Measurements from ENCODE around the gene NEDD4L. TPM values are rescaled to one million over a fixed set of nuclear protein-coding genes. Genes with fewer than 3 reads are reported as not detected.

The NEDD4L gene
- total and polyA plus RNA-seq, 2 donors (not counting 1 experiment from before 2014, with no cell fraction given): 10.3 to 25.7 TPM

DNA sequence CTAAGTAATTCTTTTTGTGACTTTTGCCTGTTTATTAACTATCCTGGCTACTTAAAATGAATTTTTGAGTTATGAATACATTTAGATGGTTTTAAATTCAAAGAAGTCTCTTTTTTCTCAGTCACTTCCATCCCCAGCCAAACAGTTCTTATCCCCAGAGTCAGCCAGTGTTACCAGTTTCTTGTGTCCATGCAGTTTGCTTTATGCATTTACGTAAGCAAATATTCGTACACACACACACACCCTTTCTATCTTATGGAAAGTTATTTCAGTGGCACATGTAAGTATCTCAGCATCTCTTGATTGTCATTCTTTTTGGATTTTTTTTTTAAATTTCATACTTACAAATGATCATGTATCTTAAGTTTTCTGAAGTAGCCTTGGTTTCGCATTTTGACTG, 113.2 kb downstream of the NEDD4L start:
- no peak overlapping the region for H3K9ac ChIP-seq (ENCODE audit: low read length)
- no peaks in the 10 kb centered on the region for H3K79me2 ChIP-seq (ENCODE audit: control insufficient read depth, insufficient read depth, low read length)
- Mint-ChIP-seq H3K27ac (no peak overlapping the region), H3K9me3 (ENCODE audit: insufficient read depth) (no peaks in the 10 kb centered on the region), H3K4me3 (no peak overlapping the region), H3K27me3 (no peaks in the 10 kb centered on the region), H3K4me1 (no peaks in the 10 kb centered on the region)
- no peaks in the 10 kb centered on the region for H3K4me1 ChIP-seq (ENCODE audit: control insufficient read depth in 2 of 2, insufficient read depth in 2 of 2, low read length in 2 of 2)
- H2AFZ ChIP-seq (ENCODE audit: insufficient read depth, low read depth, low read length, poor library complexity, severe bottlenecking): no peak overlapping the region
- POLR2A ChIA-PET: no interaction called here
- no peak overlapping the region for H3K4me2 ChIP-seq (replicated peaks; ENCODE audit: low read depth, low read length, poor library complexity, severe bottlenecking)
- no peak overlapping the region for H3K27ac ChIP-seq (ENCODE audit: low read length in 2 of 2)
- no CpG with 5 or more reads among the region's 3 CpGs for WGBS (ENCODE audit: insufficient coverage)
- peaks cover 0 to 1% (median 0%) of the 10 kb centered on the region in 3 donors for H3K9me3 ChIP-seq (ENCODE audit: control extremely low read depth in 1 of 3, control insufficient read depth in 2 of 3, insufficient read depth in 1 of 3, low read length in 2 of 3)
- DNase-seq (no peak), ATAC-seq (ENCODE audit: low read depth) (no peak)
- TF ChIP-seq EZH2 (IDR thresholded peaks at IDR 0.05; ENCODE audit: borderline replicate concordance, insufficient read depth, low read depth, low read length, poor library complexity, severe bottlenecking): no peak
- TF ChIP-seq, protein P1, sequence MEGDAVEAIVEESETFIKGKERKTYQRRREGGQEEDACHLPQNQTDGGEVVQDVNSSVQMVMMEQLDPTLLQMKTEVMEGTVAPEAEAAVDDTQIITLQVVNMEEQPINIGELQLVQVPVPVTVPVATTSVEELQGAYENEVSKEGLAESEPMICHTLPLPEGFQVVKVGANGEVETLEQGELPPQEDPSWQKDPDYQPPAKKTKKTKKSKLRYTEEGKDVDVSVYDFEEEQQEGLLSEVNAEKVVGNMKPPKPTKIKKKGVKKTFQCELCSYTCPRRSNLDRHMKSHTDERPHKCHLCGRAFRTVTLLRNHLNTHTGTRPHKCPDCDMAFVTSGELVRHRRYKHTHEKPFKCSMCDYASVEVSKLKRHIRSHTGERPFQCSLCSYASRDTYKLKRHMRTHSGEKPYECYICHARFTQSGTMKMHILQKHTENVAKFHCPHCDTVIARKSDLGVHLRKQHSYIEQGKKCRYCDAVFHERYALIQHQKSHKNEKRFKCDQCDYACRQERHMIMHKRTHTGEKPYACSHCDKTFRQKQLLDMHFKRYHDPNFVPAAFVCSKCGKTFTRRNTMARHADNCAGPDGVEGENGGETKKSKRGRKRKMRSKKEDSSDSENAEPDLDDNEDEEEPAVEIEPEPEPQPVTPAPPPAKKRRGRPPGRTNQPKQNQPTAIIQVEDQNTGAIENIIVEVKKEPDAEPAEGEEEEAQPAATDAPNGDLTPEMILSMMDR (IDR thresholded peaks at IDR 0.05): no peak
- intact Hi-C loops (cut with micrococcal nuclease): no loop called here
- no peak overlapping the region for H3K4me3 ChIP-seq (ENCODE audit: control extremely low read depth in 1 of 5, extremely low read depth in 1 of 5, insufficient read depth in 1 of 5, low read depth in 2 of 5, low read length in 4 of 5)
- no peaks in the 10 kb centered on the region for H4K20me1 ChIP-seq (ENCODE audit: control insufficient read depth, insufficient read depth, low read length, poor library complexity, severe bottlenecking)
- CTCF ChIA-PET: interaction anchor here (0.9 kb wide), 1 partner anchor 198 kb away, joined by 4 read pairs; no protein-coding TSS in a partner anchor
- peaks cover 0 to 3% (median 0%) of the 10 kb centered on the region in 4 experiments for H3K27me3 ChIP-seq (replicated peaks in 1 of 4; ENCODE audit: control extremely low read depth in 1 of 4, control insufficient read depth in 3 of 4, insufficient read depth in 4 of 4, low read length in 3 of 4)
- H3K36me3 ChIP-seq (replicated peaks in 1 of 2; ENCODE audit: control extremely low read depth in 1 of 2, control insufficient read depth in 1 of 2, extremely low read depth in 1 of 2, insufficient read depth in 2 of 2, low read length in 1 of 2): no peaks in the 10 kb centered on the region

DNA sequence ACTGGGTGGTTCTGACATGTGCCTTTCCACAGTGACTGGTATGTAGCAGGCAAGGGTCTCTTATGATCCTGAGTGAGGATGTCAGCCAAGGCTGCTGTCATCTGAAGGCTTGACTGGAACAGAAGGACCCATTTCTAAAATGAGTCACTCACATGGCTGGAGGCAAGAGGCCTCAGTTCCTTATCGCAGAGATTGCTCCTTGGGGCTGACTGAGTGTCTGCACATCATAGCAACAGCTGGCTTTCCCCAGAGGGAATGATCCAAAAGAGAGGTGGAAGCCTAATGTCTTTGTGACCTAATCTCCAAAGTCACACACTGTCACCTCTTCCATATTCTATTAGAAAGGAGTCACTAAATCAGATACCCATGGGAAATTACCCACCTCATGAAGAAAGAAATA, 114.0 kb downstream of the NEDD4L start:
- Histone ChIP-seq H3K4me3 (ENCODE audit: control extremely low read depth in 1 of 5, extremely low read depth in 1 of 5, insufficient read depth in 1 of 5, low read depth in 2 of 5, low read length in 4 of 5) (no peak overlapping the region), H3K27ac (ENCODE audit: low read length in 2 of 2) (no peak overlapping the region), H3K36me3 (replicated peaks in 1 of 2; ENCODE audit: control extremely low read depth in 1 of 2, control insufficient read depth in 1 of 2, extremely low read depth in 1 of 2, insufficient read depth in 2 of 2, low read length in 1 of 2) (no peaks in the 10 kb centered on the region), H4K20me1 (ENCODE audit: control insufficient read depth, insufficient read depth, low read length, poor library complexity, severe bottlenecking) (no peaks in the 10 kb centered on the region), H2AFZ (ENCODE audit: insufficient read depth, low read depth, low read length, poor library complexity, severe bottlenecking) (no peak overlapping the region), H3K79me2 (ENCODE audit: control insufficient read depth, insufficient read depth, low read length) (no peaks in the 10 kb centered on the region), H3K9ac (ENCODE audit: low read length) (no peak overlapping the region), H3K27me3 (replicated peaks in 1 of 4; ENCODE audit: control extremely low read depth in 1 of 4, control insufficient read depth in 3 of 4, insufficient read depth in 4 of 4, low read length in 3 of 4) (peaks cover 0 to 3% (median 0%) of the 10 kb centered on the region in 4 experiments), H3K9me3 (ENCODE audit: control extremely low read depth in 1 of 3, control insufficient read depth in 2 of 3, insufficient read depth in 1 of 3, low read length in 2 of 3) (peaks cover 0 to 2% (median 0%) of the 10 kb centered on the region in 3 donors), H3K4me2 (replicated peaks; ENCODE audit: low read depth, low read length, poor library complexity, severe bottlenecking) (no peak overlapping the region), H3K4me1 (ENCODE audit: control insufficient read depth in 2 of 2, insufficient read depth in 2 of 2, low read length in 2 of 2) (no peaks in the 10 kb centered on the region)
- POLR2A ChIA-PET: no interaction called here
- CTCF ChIA-PET: no interaction called here
- H3K27ac Mint-ChIP-seq: no peak overlapping the region
- intact Hi-C loops (cut with micrococcal nuclease): no loop called here
- DNase-seq (no peak), ATAC-seq (ENCODE audit: low read depth) (no peak)
- no CpG with 5 or more reads among the region's 1 CpG for WGBS (ENCODE audit: insufficient coverage)
- H3K9me3 Mint-ChIP-seq (ENCODE audit: insufficient read depth): no peaks in the 10 kb centered on the region
- TF ChIP-seq, protein P1 (IDR thresholded peaks at IDR 0.05): no peak
- no peak for TF ChIP-seq EZH2 (IDR thresholded peaks at IDR 0.05; ENCODE audit: borderline replicate concordance, insufficient read depth, low read depth, low read length, poor library complexity, severe bottlenecking)
- H3K4me3 Mint-ChIP-seq: no peak overlapping the region
- H3K27me3 Mint-ChIP-seq: no peaks in the 10 kb centered on the region
- no peaks in the 10 kb centered on the region for H3K4me1 Mint-ChIP-seq

Measured in B cell (primary cell).